ENCODE data around the gene L3MBTL4.

DNA sequence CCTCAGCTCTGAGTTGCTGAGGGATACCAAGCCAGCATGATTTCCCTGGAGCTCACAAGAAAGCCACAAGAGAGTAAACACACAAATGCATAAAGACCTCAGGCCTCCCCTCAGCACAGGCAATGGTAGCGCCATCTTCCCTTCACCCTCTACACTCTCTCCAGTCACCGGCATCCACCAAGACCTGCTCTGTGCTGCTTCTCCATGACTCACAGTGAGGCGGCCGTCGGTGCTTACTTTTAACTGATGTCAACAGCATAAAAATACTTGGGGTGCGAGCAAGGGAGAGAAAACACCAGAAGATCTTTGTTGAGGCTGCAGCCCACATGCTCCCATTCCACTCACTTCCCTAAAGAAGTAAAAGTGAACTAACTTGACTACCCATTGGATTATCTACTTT, 46.7 kb downstream of the L3MBTL4 start:
- no peak for TF ChIP-seq NR1H2 (CRISPR knock-in tag; IDR thresholded peaks at IDR 0.05)
- TF ChIP-seq, protein P1, sequence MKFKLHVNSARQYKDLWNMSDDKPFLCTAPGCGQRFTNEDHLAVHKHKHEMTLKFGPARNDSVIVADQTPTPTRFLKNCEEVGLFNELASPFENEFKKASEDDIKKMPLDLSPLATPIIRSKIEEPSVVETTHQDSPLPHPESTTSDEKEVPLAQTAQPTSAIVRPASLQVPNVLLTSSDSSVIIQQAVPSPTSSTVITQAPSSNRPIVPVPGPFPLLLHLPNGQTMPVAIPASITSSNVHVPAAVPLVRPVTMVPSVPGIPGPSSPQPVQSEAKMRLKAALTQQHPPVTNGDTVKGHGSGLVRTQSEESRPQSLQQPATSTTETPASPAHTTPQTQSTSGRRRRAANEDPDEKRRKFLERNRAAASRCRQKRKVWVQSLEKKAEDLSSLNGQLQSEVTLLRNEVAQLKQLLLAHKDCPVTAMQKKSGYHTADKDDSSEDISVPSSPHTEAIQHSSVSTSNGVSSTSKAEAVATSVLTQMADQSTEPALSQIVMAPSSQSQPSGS (CRISPR knock-in tag; IDR thresholded peaks at IDR 0.05; ENCODE audit: borderline replicate concordance, low read depth): no peak
- TF ChIP-seq, protein P2, sequence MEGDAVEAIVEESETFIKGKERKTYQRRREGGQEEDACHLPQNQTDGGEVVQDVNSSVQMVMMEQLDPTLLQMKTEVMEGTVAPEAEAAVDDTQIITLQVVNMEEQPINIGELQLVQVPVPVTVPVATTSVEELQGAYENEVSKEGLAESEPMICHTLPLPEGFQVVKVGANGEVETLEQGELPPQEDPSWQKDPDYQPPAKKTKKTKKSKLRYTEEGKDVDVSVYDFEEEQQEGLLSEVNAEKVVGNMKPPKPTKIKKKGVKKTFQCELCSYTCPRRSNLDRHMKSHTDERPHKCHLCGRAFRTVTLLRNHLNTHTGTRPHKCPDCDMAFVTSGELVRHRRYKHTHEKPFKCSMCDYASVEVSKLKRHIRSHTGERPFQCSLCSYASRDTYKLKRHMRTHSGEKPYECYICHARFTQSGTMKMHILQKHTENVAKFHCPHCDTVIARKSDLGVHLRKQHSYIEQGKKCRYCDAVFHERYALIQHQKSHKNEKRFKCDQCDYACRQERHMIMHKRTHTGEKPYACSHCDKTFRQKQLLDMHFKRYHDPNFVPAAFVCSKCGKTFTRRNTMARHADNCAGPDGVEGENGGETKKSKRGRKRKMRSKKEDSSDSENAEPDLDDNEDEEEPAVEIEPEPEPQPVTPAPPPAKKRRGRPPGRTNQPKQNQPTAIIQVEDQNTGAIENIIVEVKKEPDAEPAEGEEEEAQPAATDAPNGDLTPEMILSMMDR (IDR thresholded peaks at IDR 0.05): no peak
- no peak for TF ChIP-seq GRHL2 (CRISPR knock-in tag; IDR thresholded peaks at IDR 0.05; ENCODE audit: insufficient replicate concordance, severe bottlenecking)
- TF ChIP-seq SMAD3 (CRISPR knock-in tag; IDR thresholded peaks at IDR 0.05; ENCODE audit: borderline replicate concordance): no peak
- TF ChIP-seq SMAD4 (CRISPR knock-in tag; IDR thresholded peaks at IDR 0.05): no peak
- TF ChIP-seq TEAD4 (CRISPR knock-in tag; IDR thresholded peaks at IDR 0.05): no peak
- TF ChIP-seq, protein P3, sequence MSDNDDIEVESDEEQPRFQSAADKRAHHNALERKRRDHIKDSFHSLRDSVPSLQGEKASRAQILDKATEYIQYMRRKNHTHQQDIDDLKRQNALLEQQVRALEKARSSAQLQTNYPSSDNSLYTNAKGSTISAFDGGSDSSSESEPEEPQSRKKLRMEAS (CRISPR knock-in tag; IDR thresholded peaks at IDR 0.05): no peak

Data from WTC11 (cell line).